Left ventricle myocardium inferior (tissue), 1 donor: ENCODE results near the gene CS. TPM values are rescaled to one million over a fixed set of nuclear protein-coding genes. Genes with fewer than 3 reads are reported as not detected.

Experiments used
- DNase-seq: peaks from one replicate; pipeline ENCODE4 v3.0.0-alpha.2; 2020
- H3K27ac ChIP-seq: fragments of 200-600 bp; replicated peaks from 2 replicates; pipeline ENCODE4 v1.8.0; 2021
- H3K27me3 ChIP-seq: fragments of 200-600 bp; 2 replicates; pipeline ENCODE4 v1.8.0; 2021; ENCODE audit warnings: low read depth
- H3K36me3 ChIP-seq: fragments of 200-600 bp; 2 replicates; pipeline ENCODE4 v1.8.0; 2021
- H3K4me1 ChIP-seq: fragments of 200-600 bp; 2 replicates; pipeline ENCODE4 v1.8.0; 2021
- H3K4me3 ChIP-seq: fragments of 200-600 bp; 2 replicates; pipeline ENCODE4 v1.8.0; 2021; ENCODE audit warnings: mild to moderate bottlenecking, moderate library complexity
- H3K9me3 ChIP-seq: fragments of 200-600 bp; replicated peaks from 2 replicates; pipeline ENCODE4 v1.8.0; 2021
- intact Hi-C: fragments of 100-400 bp; cut with micrococcal nuclease; formaldehyde crosslinking; loops from one replicate; pipeline ENCODE4 v1.11.0; 2022
- total RNA-seq: library from RNA; stranded (reverse); fragmentation: NEBNext Ultra II Directional; extraction: Animal tissue kit (Norgen Biotek cat#: 25700); gene quantifications from one replicate; pipeline ENCODE4 v1.2.1, GENCODE V29; 2021
- TF ChIP-seq, protein P1 (sequence below): fragments of 200-600 bp; IDR thresholded peaks from 2 replicates; pipeline ENCODE4 v1.8.0; 2021; ENCODE audit warnings: antibody characterized with exemption, mild to moderate bottlenecking, borderline replicate concordance
- donor health status: DM: no; HTN: yes; CAD: no; lungs with severe emphysema.

Gene CS
- total RNA-seq, 1 donor from 2014 or later, result 780 TPM

- Histone ChIP-seq H3K36me3 (peaks cover 59% of the 10 kb centered on the region), H3K4me3 (peak overlapping the region; percentile 99), H3K4me1 (peaks cover 23% of the 10 kb centered on the region), H3K9me3 (no peaks in the 10 kb centered on the region), H3K27ac (peak overlapping the region; percentile 98), H3K27me3 (no peaks in the 10 kb centered on the region)
- DNase-seq, result no peak
- intact Hi-C loops, result no loop called here
- TF ChIP-seq, protein P1, sequence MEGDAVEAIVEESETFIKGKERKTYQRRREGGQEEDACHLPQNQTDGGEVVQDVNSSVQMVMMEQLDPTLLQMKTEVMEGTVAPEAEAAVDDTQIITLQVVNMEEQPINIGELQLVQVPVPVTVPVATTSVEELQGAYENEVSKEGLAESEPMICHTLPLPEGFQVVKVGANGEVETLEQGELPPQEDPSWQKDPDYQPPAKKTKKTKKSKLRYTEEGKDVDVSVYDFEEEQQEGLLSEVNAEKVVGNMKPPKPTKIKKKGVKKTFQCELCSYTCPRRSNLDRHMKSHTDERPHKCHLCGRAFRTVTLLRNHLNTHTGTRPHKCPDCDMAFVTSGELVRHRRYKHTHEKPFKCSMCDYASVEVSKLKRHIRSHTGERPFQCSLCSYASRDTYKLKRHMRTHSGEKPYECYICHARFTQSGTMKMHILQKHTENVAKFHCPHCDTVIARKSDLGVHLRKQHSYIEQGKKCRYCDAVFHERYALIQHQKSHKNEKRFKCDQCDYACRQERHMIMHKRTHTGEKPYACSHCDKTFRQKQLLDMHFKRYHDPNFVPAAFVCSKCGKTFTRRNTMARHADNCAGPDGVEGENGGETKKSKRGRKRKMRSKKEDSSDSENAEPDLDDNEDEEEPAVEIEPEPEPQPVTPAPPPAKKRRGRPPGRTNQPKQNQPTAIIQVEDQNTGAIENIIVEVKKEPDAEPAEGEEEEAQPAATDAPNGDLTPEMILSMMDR, result no peak
Observed at GRCh38 chr12:56315249-56315621, 15.1 kb upstream of the CS start.

DNA sequence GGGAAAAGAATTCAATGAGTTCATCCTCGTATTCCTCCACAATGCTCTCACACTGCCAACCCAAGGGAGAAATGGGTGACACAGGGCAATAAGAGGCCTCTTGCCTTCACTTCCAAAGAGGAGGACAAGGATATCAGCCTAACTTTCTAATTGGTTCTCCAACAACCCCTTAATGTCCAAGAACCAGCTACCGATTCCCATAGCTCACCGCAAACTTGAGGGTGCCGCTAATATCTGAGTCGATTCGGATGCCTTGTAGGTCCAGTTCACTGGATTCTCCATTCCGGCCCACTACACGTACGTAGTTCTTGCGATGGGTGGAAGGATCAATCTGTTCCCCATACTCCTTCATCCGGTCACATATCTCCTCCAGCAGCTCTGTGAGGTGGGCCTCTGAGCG lies 10.9 kb upstream of the CS start:
- intact Hi-C loops, result no loop called here
- Histone ChIP-seq H3K9me3 (no peaks in the 10 kb centered on the region), H3K27me3 (no peaks in the 10 kb centered on the region), H3K27ac (no peak overlapping the region), H3K4me1 (peaks cover 16% of the 10 kb centered on the region), H3K4me3 (no peak overlapping the region), H3K36me3 (peaks cover 65% of the 10 kb centered on the region)
- no peak for DNase-seq
- TF ChIP-seq, protein P1, result no peak

DNA sequence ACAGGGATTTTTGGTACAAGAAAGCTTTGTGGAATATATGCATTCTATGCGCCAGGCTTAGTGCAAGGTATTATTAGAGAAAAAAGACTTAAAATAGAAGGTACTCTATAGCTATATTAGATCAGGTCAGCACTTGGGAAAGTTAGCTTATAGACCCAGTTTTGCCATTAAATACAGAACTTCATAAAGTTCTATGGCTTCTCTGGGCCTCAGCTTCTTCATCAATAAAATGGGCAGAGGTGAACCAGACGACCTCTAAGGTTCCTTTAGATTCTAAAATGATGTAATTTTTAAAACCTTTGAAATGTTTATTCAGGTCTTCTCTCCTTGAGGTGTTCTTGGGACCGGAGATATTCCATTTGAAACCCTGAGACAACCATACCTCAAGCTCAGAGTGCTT lies 8.6 kb upstream of the CS start:
- Histone ChIP-seq H3K27me3 (no peaks in the 10 kb centered on the region), H3K36me3 (peaks cover 63% of the 10 kb centered on the region), H3K4me1 (no peaks in the 10 kb centered on the region), H3K27ac (no peak overlapping the region), H3K4me3 (no peak overlapping the region), H3K9me3 (no peaks in the 10 kb centered on the region)
- TF ChIP-seq, protein P1, result no peak
- intact Hi-C loops, result no loop called here
- no peak for DNase-seq

DNA sequence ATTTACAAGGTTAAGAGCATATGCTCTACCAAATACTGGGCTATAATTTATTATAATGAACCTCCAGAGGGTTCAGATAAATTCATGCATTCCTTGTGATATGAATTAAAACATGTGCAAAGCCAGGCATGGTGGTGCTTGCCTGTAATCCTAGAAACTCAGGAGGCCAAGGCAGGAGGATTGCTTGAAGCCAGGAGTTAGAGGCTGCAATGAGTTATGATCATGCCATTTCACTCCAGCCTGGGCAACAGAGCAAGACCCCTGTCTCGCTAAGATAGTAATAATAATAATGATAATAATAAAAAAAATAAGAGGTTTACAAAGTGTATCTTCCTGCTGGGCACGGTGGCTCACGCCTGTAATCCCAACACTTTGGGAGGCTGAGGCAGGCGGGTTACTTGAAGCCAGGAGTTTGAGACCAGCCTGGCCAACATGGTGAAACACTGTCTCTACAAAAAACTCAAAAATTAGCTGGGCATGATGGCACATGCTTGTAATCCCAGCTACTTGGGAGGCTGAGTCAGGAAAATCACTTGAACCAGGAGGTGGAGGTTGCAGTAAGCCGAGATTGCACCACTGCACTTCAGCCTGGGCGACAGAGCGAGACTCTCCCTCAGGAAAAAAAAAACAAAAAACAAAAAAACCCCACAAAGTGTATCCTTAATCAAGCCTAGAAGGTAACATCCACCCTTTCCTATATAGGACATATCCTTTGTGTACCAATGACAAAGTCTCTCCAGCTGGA lies 7.3 kb upstream of the CS start:
- no peak overlapping the region for H3K27ac ChIP-seq
- no peak overlapping the region for H3K4me3 ChIP-seq
- no peaks in the 10 kb centered on the region for H3K27me3 ChIP-seq
- TF ChIP-seq, protein P1, result no peak
- intact Hi-C loops, result no loop called here
- H3K4me1 ChIP-seq, result peaks cover 8% of the 10 kb centered on the region
- H3K36me3 ChIP-seq, result peaks cover 55% of the 10 kb centered on the region
- no peaks in the 10 kb centered on the region for H3K9me3 ChIP-seq
- DNase-seq, result no peak

- no peak overlapping the region for H3K4me3 ChIP-seq
- TF ChIP-seq, protein P1, result no peak
- H3K9me3 ChIP-seq, result no peaks in the 10 kb centered on the region
- H3K27me3 ChIP-seq, result no peaks in the 10 kb centered on the region
- intact Hi-C loops, result no loop called here
- no peak for DNase-seq
- H3K36me3 ChIP-seq, result peaks cover 38% of the 10 kb centered on the region
- H3K27ac ChIP-seq, result no peak overlapping the region
- H3K4me1 ChIP-seq, result peaks cover 29% of the 10 kb centered on the region
Observed at GRCh38 chr12:56304872-56305590, 4.9 kb upstream of the CS start.
